BJ (cell line): ENCODE data around the gene MOBP. TPM values are rescaled to one million over a fixed set of nuclear protein-coding genes. Genes with fewer than 3 reads are reported as not detected.

ENCODE experiments used
- CTCF ChIA-PET: fragments of 350-600 bp; formaldehyde crosslinking; extraction: SDS; loops from one replicate; lab custom pipeline; 2021; ENCODE audit warnings: antibody characterized with exemption, inconsistent platforms; lab: Yijun Ruan, JAX
- POLR2A ChIA-PET: fragments of 300-600 bp; sonication (Branson Sonifier 250); formaldehyde crosslinking; extraction: SDS; loops from one replicate; lab custom pipeline; 2021; ENCODE audit warnings: antibody characterized with exemption; lab: Charles Lee
- DNase-seq: peaks from one replicate; pipeline ENCODE4 v3.0.0-alpha.2; 2011; ENCODE audit warnings: low read depth
- H3K27me3 ChIP-seq: 2 replicates; pipeline ENCODE4 v1.6.0; 2011; ENCODE audit warnings: low read length; ENCODE audit not compliant: control insufficient read depth, insufficient read depth
- H3K36me3 ChIP-seq: 2 replicates; pipeline ENCODE4 v1.5.1; 2011; ENCODE audit warnings: low read length; ENCODE audit not compliant: control insufficient read depth, insufficient read depth
- H3K4me3 ChIP-seq: 2 replicates; pipeline ENCODE4 v1.5.1; 2011; ENCODE audit warnings: low read depth, mild to moderate bottlenecking, control low read depth, low read length
- polyA plus RNA-seq: library from polyadenylated mRNA; depleted of rRNA; stranded (reverse); fragments of >200 nt; gene quantifications from 2 replicates; pipeline ENCODE4 v1.2.3, GENCODE V29; 2011
- TF ChIP-seq, protein P1 (sequence below): IDR thresholded peaks from 2 replicates; pipeline ENCODE4 v1.5.1; 2011; ENCODE audit warnings: low read depth, mild to moderate bottlenecking, control low read depth, inconsistent platforms, low read length, moderate library complexity; ENCODE audit not compliant: insufficient read depth

Gene MOBP
- polyA plus RNA-seq, 1 experiment, result not detected

DNA sequence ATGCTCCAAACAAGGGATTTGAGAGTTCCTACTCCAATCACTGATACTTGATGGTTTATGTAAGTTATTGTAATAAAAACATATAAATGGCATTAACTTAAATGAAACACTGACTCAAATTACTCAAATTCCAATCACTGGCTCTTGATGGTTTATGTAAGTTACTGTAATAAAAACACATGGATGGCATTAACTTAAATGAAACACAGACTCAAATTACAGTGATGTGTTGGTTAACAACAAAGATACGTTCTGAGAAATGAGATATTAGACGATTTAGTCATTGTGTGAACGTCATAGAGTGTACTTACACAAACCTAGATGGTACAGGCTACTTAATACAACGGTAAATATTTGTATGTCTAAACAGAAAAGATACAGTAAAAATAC lies 6.6 kb downstream of the MOBP start:
- CTCF ChIA-PET, result no interaction called here
- no peaks in the 10 kb centered on the region for H3K36me3 ChIP-seq
- no peak for DNase-seq
- H3K27me3 ChIP-seq, result no peaks in the 10 kb centered on the region
- TF ChIP-seq, protein P1, sequence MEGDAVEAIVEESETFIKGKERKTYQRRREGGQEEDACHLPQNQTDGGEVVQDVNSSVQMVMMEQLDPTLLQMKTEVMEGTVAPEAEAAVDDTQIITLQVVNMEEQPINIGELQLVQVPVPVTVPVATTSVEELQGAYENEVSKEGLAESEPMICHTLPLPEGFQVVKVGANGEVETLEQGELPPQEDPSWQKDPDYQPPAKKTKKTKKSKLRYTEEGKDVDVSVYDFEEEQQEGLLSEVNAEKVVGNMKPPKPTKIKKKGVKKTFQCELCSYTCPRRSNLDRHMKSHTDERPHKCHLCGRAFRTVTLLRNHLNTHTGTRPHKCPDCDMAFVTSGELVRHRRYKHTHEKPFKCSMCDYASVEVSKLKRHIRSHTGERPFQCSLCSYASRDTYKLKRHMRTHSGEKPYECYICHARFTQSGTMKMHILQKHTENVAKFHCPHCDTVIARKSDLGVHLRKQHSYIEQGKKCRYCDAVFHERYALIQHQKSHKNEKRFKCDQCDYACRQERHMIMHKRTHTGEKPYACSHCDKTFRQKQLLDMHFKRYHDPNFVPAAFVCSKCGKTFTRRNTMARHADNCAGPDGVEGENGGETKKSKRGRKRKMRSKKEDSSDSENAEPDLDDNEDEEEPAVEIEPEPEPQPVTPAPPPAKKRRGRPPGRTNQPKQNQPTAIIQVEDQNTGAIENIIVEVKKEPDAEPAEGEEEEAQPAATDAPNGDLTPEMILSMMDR, result no peak
- POLR2A ChIA-PET, result no interaction called here
- H3K4me3 ChIP-seq, result no peak overlapping the region

GRCh38 chr3:39476783-39477182 lies 9.3 kb downstream of the MOBP start:
- ChIA-PET CTCF (interaction anchor here (1.1 to 1.4 kb wide), 2 partner anchors 13 to 28 kb away, joined by 3 to 4 read pairs; no protein-coding TSS in a partner anchor), POLR2A (no interaction called here)
- Histone ChIP-seq H3K36me3 (no peaks in the 10 kb centered on the region), H3K27me3 (no peaks in the 10 kb centered on the region), H3K4me3 (no peak overlapping the region)
- TF ChIP-seq, protein P1, result no peak
- no peak for DNase-seq

GRCh38 chr3:39478226-39478625 lies 10.7 kb downstream of the MOBP start:
- no peak for DNase-seq
- ChIA-PET CTCF (interaction anchor here (1.2 to 1.4 kb wide), 2 partner anchors 20 to 30 kb away, joined by 4 to 6 read pairs; no protein-coding TSS in a partner anchor), POLR2A (no interaction called here)
- H3K4me3 ChIP-seq, result no peak overlapping the region
- TF ChIP-seq, protein P1, result no peak
- H3K36me3 ChIP-seq, result no peaks in the 10 kb centered on the region
- no peaks in the 10 kb centered on the region for H3K27me3 ChIP-seq

DNA sequence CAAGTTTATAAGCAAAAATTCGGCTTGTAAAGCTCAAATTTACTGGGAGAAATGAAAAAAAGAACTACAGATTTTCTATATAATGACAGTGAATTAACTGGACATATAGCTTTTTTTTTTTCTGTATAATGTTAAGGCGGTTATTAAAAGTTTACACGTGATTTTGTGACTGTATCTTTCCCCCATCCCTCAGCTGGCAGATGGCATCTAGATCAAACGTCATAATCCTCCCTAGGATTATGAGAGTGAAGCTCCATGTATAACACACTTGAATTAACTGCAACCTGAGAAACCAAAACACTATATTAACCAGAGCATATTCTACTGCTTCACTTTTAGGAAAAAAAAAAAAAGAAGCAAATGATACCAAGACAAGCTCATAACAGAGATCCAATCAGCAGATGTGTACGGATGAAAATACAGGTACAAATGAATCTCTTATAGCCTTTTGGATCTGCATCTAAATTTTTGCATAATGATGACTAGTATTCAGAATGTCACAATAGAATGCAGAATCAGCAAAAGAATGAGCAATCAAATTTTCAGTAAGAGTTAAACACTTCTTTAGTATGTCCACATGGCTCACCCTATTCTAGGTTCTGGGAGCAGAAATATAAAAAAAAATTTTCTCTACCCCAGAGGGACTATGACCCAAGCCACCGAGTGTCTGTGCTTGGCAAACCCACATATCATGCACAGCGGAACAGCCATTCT lies 12.4 kb downstream of the MOBP start:
- Histone ChIP-seq H3K27me3 (no peaks in the 10 kb centered on the region), H3K4me3 (no peak overlapping the region), H3K36me3 (no peaks in the 10 kb centered on the region)
- TF ChIP-seq, protein P1, result no peak
- ChIA-PET CTCF (interaction anchor here (0.7 to 1.2 kb wide), 4 partner anchors 12 to 34 kb away, joined by 3 to 6 read pairs (median 4); no protein-coding TSS in a partner anchor), POLR2A (no interaction called here)
- no peak for DNase-seq

DNA sequence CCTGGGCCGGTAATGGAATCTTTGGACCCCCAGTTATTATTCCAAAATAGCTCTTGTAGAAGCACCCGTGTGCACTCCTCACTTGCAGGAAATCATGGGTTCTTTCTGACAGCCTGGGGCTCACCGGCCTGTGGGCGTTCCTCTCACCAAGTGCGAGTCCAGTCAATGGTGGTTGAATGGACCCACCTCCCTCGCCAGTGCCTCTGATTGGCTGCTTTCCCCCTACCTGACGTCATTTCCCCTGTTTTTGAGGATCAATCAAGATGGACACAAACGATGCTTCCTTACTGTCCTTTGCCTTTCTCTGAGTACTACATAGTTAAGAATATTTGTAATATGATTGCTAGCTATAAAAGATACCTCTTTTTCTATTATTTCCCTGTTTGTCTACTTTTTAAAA lies 18.1 kb downstream of the MOBP start:
- POLR2A ChIA-PET, result no interaction called here

More for the DNA sequence above, 18.1 kb downstream of the MOBP start:
- H3K4me3 ChIP-seq, result no peak overlapping the region
- no peaks in the 10 kb centered on the region for H3K36me3 ChIP-seq
- H3K27me3 ChIP-seq, result no peaks in the 10 kb centered on the region
- DNase-seq, result no peak
- CTCF ChIA-PET, result interaction anchor here (1.2 to 1.3 kb wide), 2 partner anchors 12 to 38 kb away, joined by 3 to 5 read pairs; no protein-coding TSS in a partner anchor
- TF ChIP-seq, protein P1, result no peak
